LHCN-M2 (cell line): ENCODE measurements around the gene FBXW4. TPM values are rescaled to one million over a fixed set of nuclear protein-coding genes. Genes with fewer than 3 reads are reported as not detected.

Experiments used
- DNase-seq: peaks from one replicate; pipeline ENCODE4 v3.0.0-alpha.2; 2012; ENCODE audit warnings: low read depth
- total RNA-seq: library from RNA; depleted of rRNA; stranded (reverse); fragments of >200 nt; gene quantifications from 2 replicates; pipeline ENCODE4 v1.2.3, GENCODE V29; 2014

The FBXW4 gene
- total RNA-seq, 1 experiment from 2014 or later: 15.5 TPM

- DNase-seq: no peak
Measured at GRCh38 chr10:101704331-101704730, 9.4 kb upstream of the FBXW4 start.

GRCh38 chr10:101696632-101697031, 1.7 kb upstream of the FBXW4 start:
- no peak for DNase-seq

GRCh38 chr10:101695404-101695890, 477 bp upstream of the FBXW4 start:
- DNase-seq: no peak

GRCh38 chr10:101693978-101694673, 844 bp downstream of the FBXW4 start:
- DNase-seq: peak; percentile 48

- peak; percentile 32 for DNase-seq
Measured at GRCh38 chr10:101693651-101693977, 1.4 kb downstream of the FBXW4 start.

GRCh38 chr10:101691081-101691480, 3.9 kb downstream of the FBXW4 start:
- peak; percentile 65 for DNase-seq

GRCh38 chr10:101690461-101690860, 4.5 kb downstream of the FBXW4 start:
- peak; percentile 6 for DNase-seq

- peak; percentile 89 for DNase-seq
Measured at GRCh38 chr10:101687071-101687658, 7.8 kb downstream of the FBXW4 start.

GRCh38 chr10:101686133-101686925, 8.6 kb downstream of the FBXW4 start:
- DNase-seq: peak; percentile 77

- DNase-seq: no peak
Measured at GRCh38 chr10:101684782-101685181, 10.2 kb downstream of the FBXW4 start.

GRCh38 chr10:101683276-101683675, 11.7 kb downstream of the FBXW4 start:
- DNase-seq: no peak

- peak; percentile 30 for DNase-seq
Measured at GRCh38 chr10:101682172-101682825, 12.7 kb downstream of the FBXW4 start.

GRCh38 chr10:101676565-101676964, 18.4 kb downstream of the FBXW4 start:
- DNase-seq: no peak

GRCh38 chr10:101675115-101675514, 19.9 kb downstream of the FBXW4 start:
- no peak for DNase-seq

GRCh38 chr10:101672536-101672935, 22.4 kb downstream of the FBXW4 start:
- no peak for DNase-seq

- DNase-seq: no peak
Measured at GRCh38 chr10:101671453-101671852, 23.5 kb downstream of the FBXW4 start.

GRCh38 chr10:101670635-101671034, 24.3 kb downstream of the FBXW4 start:
- no peak for DNase-seq

- DNase-seq: no peak
Measured at GRCh38 chr10:101669181-101669580, 25.8 kb downstream of the FBXW4 start.

GRCh38 chr10:101668566-101668965, 26.4 kb downstream of the FBXW4 start:
- DNase-seq: no peak

- no peak for DNase-seq
Measured at GRCh38 chr10:101666083-101666482, 28.9 kb downstream of the FBXW4 start.

- DNase-seq: no peak
Measured at GRCh38 chr10:101663097-101663496, 31.9 kb downstream of the FBXW4 start.

GRCh38 chr10:101660256-101660655, 34.7 kb downstream of the FBXW4 start:
- no peak for DNase-seq
